Hematopoietic multipotent progenitor cell treated with erythropoietin and hydrocortisone succinate and interleukin-3 and kit ligand, for 15 days (in vitro differentiated cells): ENCODE data around the gene HOXD10.

Source experiments
- DNase-seq: peaks from one replicate; pipeline ENCODE4 v3.0.0-alpha.2; 2015; ENCODE audit warnings: low spot score

The HOXD10 gene

GRCh38 chr2:176164611-176165369, 48.2 kb downstream of the HOXD10 start:
- no peak for DNase-seq

- no peak for DNase-seq
Measured at GRCh38 chr2:176165370-176166050, 48.9 kb downstream of the HOXD10 start.

DNA sequence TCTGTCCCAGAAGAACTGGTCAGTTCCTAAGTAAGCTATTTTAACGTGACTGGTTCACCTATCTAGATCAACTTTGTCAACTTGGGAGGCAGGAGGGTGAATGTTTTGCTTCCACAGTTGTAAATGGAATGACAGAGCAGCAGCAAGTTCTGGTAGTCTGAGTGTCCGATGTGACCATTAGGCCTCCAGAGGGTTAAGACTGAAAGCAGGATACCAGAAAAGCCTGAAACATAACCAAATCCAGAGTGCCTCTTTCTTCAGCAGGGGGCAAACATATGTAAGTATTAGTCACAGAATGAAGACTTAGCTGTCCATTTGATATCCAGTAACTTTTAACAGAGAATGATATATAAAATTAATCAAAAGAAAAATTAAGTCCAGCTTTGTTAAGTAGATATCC, 49.7 kb downstream of the HOXD10 start:
- DNase-seq, result no peak

DNA sequence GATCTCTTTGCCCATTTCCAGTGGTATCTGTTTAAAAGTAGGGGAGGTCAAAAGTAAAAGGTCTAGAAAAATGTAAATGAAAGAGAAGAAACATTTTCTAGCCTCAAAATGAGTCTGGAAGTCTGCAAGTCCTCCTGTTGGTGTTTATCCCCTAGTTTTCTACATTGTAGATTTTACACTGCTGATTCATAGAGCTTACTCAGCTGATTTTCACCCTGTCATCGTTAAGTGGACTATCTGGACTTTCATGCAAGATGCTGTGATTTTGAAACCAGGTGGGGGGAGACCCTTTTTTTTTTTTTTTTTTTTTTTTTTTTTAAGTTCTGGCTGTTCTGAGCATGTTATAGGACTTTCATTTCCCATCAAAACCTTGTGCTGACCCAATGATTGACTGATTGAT, 50.8 kb downstream of the HOXD10 start:
- no peak for DNase-seq

GRCh38 chr2:176169181-176169580, 52.6 kb downstream of the HOXD10 start:
- no peak for DNase-seq
